HCT116 (cell line): ENCODE data around the gene HUNK. TPM values are rescaled to one million over a fixed set of nuclear protein-coding genes. Genes with fewer than 3 reads are reported as not detected.

Experiments
- ATAC-seq: fragments of 200-7000 bp; cut with Tn5 transposase; 2 replicates; pipeline ENCODE4 v1.9.1; 2020; ENCODE audit warnings: mild to moderate bottlenecking, moderate library complexity
- BruUV-seq: library from RNA; stranded (reverse); fragments of 400-500 nt; replicated peaks from 2 replicates; lab custom pipeline; 2021; lab: Mats Ljungman, UMichigan
- CTCF ChIA-PET: fragments of 300-600 bp; sonication (Branson Sonifier 250); formaldehyde crosslinking; loops from one replicate; lab custom pipeline; 2021; ENCODE audit warnings: antibody characterized with exemption; lab: Charles Lee
- POLR2A ChIA-PET: fragments of 300-600, 350-600 bp; sonication (Branson Sonifier 250); formaldehyde crosslinking; loops from one replicate; lab custom pipeline; 2021; ENCODE audit warnings: antibody characterized with exemption; lab: Charles Lee
- RAD21 ChIA-PET, 2 experiments: fragments of 300-600 bp; sonication (Branson Sonifier 250); formaldehyde crosslinking; loops; one replicate each; lab custom pipeline; 2023; ENCODE audit warnings: low total read pairs in 2 of 2; ENCODE audit not compliant: uncharacterized antibody in 2 of 2, unreplicated experiment in 2 of 2, low non-redundant PET in 1 of 2; lab: Charles Lee
- DNase-seq: peaks from one replicate; pipeline ENCODE4 v3.0.0-alpha.2; 2010; ENCODE audit warnings: low read depth, low spot score
- H2AFZ ChIP-seq: fragments of 200-600 bp; shearing (Covaris generic), sonication (generic); 2 replicates; pipeline ENCODE4 v1.6.1; 2017; ENCODE audit warnings: low read depth, mixed run types, mixed read lengths, antibody characterized with exemption, low read length; ENCODE audit not compliant: poor library complexity, severe bottlenecking
- H3K27ac ChIP-seq: 2 replicates; pipeline ENCODE4 v1.5.1; 2012; ENCODE audit warnings: low read depth, low read length
- H3K27me3 ChIP-seq: fragments of 200-600 bp; sonication (generic); 2 replicates; pipeline ENCODE4 v1.6.1; 2016; ENCODE audit warnings: mixed run types, low read length, mixed read lengths; ENCODE audit not compliant: insufficient read depth
- H3K36me3 ChIP-seq, 2 experiments: fragments of 200-500 bp in 1 of 2; fragments of 200-600 bp in 1 of 2; sonication (Bioruptor generic) in 1 of 2; sonication (generic) in 1 of 2; 2 replicates each; pipeline versions ENCODE4 v1.5.1 to v1.6.1; 2014 to 2016; ENCODE audit warnings: low read length in 2 of 2, inconsistent platforms in 1 of 2, mixed read lengths in 1 of 2, mixed run types in 1 of 2; ENCODE audit not compliant: insufficient read depth in 2 of 2, control insufficient read depth in 1 of 2
- H3K4me1 ChIP-seq, 2 experiments: fragments of 200-600 bp in 1 of 2; sonication (generic) in 1 of 2; 2 replicates each; pipeline versions ENCODE4 v1.5.1 to v1.6.1; 2012 to 2017; ENCODE audit warnings: low read length in 2 of 2, inconsistent platforms in 1 of 2, mild to moderate bottlenecking in 1 of 2, mixed read lengths in 1 of 2, mixed run types in 1 of 2, moderate library complexity in 1 of 2; ENCODE audit not compliant: insufficient read depth in 2 of 2, control insufficient read depth in 1 of 2
- H3K4me2 ChIP-seq: fragments of 200-600 bp; sonication (generic); 2 replicates; pipeline ENCODE4 v1.6.1; 2017; ENCODE audit warnings: mixed run types, low read length, mixed read lengths
- H3K4me3 ChIP-seq, 2 experiments: fragments of 200-600 bp in 1 of 2; sonication (generic) in 1 of 2; replicated peaks in 1 of 2; 2 replicates each; pipeline ENCODE4 v1.5.1; 2011 to 2016; ENCODE audit warnings: low read length in 2 of 2, control low read depth in 1 of 2, low read depth in 1 of 2, mild to moderate bottlenecking in 1 of 2, mixed read lengths in 1 of 2, mixed run types in 1 of 2
- H3K79me2 ChIP-seq: fragments of 200-600 bp; sonication (generic); 2 replicates; pipeline ENCODE4 v1.6.1; 2017; ENCODE audit warnings: mild to moderate bottlenecking, mixed run types, low read length, moderate library complexity, mixed read lengths; ENCODE audit not compliant: insufficient read depth
- H3K9ac ChIP-seq: fragments of 200-600 bp; sonication (generic); 2 replicates; pipeline ENCODE4 v1.6.1; 2016; ENCODE audit warnings: low read length, mixed read lengths
- H3K9me2 ChIP-seq: fragments of 200-600 bp; sonication (generic), shearing (Covaris generic); 2 replicates; pipeline ENCODE4 v1.6.1; 2017; ENCODE audit warnings: mixed run types, mild to moderate bottlenecking, moderate library complexity; ENCODE audit not compliant: insufficient read depth
- H3K9me3 ChIP-seq, 2 experiments: fragments of 200-500 bp in 1 of 2; fragments of 200-600 bp in 1 of 2; sonication (Bioruptor generic) in 1 of 2; sonication (generic) in 1 of 2; 2 replicates each; pipeline ENCODE4 v1.6.1; 2014 to 2017; ENCODE audit warnings: low read length in 2 of 2, mixed read lengths in 2 of 2, inconsistent platforms in 1 of 2, low read depth in 1 of 2, mild to moderate bottlenecking in 1 of 2, mixed run types in 1 of 2, moderate library complexity in 1 of 2; ENCODE audit not compliant: control insufficient read depth in 1 of 2, insufficient read depth in 1 of 2
- H4K20me1 ChIP-seq: fragments of 200-600 bp; sonication (generic), shearing (Covaris generic); 2 replicates; pipeline ENCODE4 v1.6.1; 2017; ENCODE audit warnings: mixed run types, mild to moderate bottlenecking, moderate library complexity; ENCODE audit not compliant: insufficient read depth
- CEBPB ChIP-seq: IDR thresholded peaks from 2 replicates; pipeline ENCODE4 v1.6.1; 2012; ENCODE audit warnings: low read depth
- CTCF ChIP-seq, 3 experiments: fragments of 200-600 bp in 1 of 3; sonication (generic) in 1 of 3; IDR thresholded peaks in 2 of 3; conservative IDR thresholded peaks in 1 of 3; 2 replicates each; pipeline ENCODE4 v1.5.1; 2012 to 2017; ENCODE audit warnings: low read depth in 2 of 3, low read length in 2 of 3, antibody characterized with exemption in 1 of 3, borderline replicate concordance in 1 of 3, control low read depth in 1 of 3, mild to moderate bottlenecking in 1 of 3, mixed read lengths in 1 of 3, mixed run types in 1 of 3, moderate library complexity in 1 of 3; ENCODE audit not compliant: insufficient read depth in 1 of 3
- EGR1 ChIP-seq: IDR thresholded peaks from 2 replicates; pipeline ENCODE4 v1.6.1; 2012; ENCODE audit warnings: low read depth
- ELF1 ChIP-seq: IDR thresholded peaks from 2 replicates; pipeline ENCODE4 v1.6.1; 2012; ENCODE audit warnings: low read depth, borderline replicate concordance
- REST ChIP-seq: IDR thresholded peaks from 2 replicates; pipeline ENCODE4 v1.6.1; 2012; ENCODE audit warnings: low read depth
- intact Hi-C: fragments of 100-400 bp; cut with micrococcal nuclease; formaldehyde crosslinking; loops from 2 replicates; pipeline ENCODE4 v1.10.0; 2022
- total RNA-seq: library from RNA; stranded (reverse); gene quantifications from one replicate; pipeline ENCODE4 v1.2.1, GENCODE V29; 2021; ENCODE audit not compliant: unreplicated experiment

The HUNK gene
- total RNA-seq, 1 experiment from 2014 or later = not detected

- H4K20me1 ChIP-seq = no peaks in the 10 kb centered on the region
- H3K4me2 ChIP-seq = no peak overlapping the region
- ChIA-PET CTCF (no interaction called here), RAD21 (no interaction called here), POLR2A (no interaction called here)
- intact Hi-C loops = no loop called here
- BruUV-seq = no TSS peak
- no peak overlapping the region for H3K9ac ChIP-seq
- H3K9me2 ChIP-seq = no peaks in the 10 kb centered on the region
- H3K4me3 ChIP-seq = no peak overlapping the region
- no peaks in the 10 kb centered on the region for H3K9me3 ChIP-seq
- DNase-seq (no peak), ATAC-seq (no peak)
- no peaks in the 10 kb centered on the region for H3K4me1 ChIP-seq
- no peak for TF ChIP-seq EGR1
- no peak for TF ChIP-seq CEBPB
- no peak for TF ChIP-seq REST
- TF ChIP-seq ELF1 = no peak
- TF ChIP-seq CTCF (IDR thresholded peaks at IDR 0.05 in 2 of 3, conservative IDR thresholded peaks at IDR 0.05 in 1 of 3; ENCODE audit: borderline replicate concordance in 1 of 3, insufficient read depth in 1 of 3, low read depth in 2 of 3, low read length in 2 of 3) = no peak
- H3K79me2 ChIP-seq = no peaks in the 10 kb centered on the region
- H3K27me3 ChIP-seq = peaks cover 43% of the 10 kb centered on the region
- H3K27ac ChIP-seq = no peak overlapping the region
- no peaks in the 10 kb centered on the region for H3K36me3 ChIP-seq
- no peak overlapping the region for H2AFZ ChIP-seq
Observed at GRCh38 chr21:31837618-31838390, 35.0 kb upstream of the HUNK start.
